GM19099 (cell line): Measurements from ENCODE around the gene DYNLL2.

ENCODE experiments used
- POLR2A ChIP-seq: IDR thresholded peaks from 3 replicates; pipeline ENCODE4 v1.6.1; 2011; ENCODE audit warnings: low read depth; ENCODE audit not compliant: insufficient read length; ENCODE audit errors: extremely low read depth

DYNLL2 gene

GRCh38 chr17:58117382-58117781 is 34.2 kb downstream of the DYNLL2 start:
- no peak for TF ChIP-seq POLR2A

DNA sequence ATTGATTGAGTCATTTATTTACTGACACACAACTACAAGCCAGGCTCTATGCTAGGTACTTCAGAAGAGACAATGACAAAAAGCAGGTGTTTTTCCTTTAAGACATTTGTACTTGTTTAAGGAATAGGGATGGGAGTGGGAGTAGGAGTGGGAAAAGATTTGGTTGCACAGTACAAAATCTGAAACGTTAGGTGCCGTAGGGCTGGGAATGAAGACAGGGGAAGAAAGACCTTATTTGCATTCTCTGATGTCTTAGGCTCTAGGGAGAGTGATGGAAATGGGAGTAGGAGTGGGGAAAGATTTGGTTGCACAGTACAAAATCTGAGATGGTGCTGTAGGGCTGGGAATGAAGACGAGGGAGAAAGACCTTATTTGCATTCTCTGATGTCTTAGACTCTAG is 36.3 kb downstream of the DYNLL2 start:
- no peak for TF ChIP-seq POLR2A

DNA sequence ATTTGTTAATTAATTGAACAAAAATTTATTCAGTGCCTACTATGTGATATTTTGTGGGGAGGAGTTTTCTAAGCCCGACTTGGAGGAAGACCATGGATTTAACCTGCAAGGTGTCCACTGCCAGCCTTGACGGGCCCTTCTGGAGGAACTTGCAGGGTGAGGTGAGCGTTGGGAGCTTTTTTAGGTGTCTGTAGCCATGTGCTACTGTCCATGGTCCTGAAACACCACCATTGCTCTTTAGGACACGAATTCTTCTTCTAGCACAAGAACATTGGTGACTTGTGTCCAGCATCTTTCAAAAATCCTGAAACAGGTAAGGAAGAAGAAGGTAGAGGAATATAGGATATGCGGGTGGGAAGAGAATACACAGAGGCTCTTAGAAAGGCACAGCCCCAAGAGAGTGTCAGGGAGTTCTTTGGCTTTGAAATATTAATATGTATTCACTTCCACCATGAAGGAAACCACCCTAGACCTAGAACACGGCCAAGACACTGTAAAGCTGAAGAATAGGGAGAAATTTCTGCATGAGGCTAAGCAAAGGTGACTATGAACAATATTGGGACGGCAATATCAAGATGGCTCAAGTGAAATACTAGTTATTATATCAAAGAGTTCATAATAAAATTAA is 37.1 kb downstream of the DYNLL2 start:
- TF ChIP-seq POLR2A: no peak

- no peak for TF ChIP-seq POLR2A
Measured at GRCh38 chr17:58121925-58122324, 38.7 kb downstream of the DYNLL2 start.

GRCh38 chr17:58127846-58128245 is 44.6 kb downstream of the DYNLL2 start:
- TF ChIP-seq POLR2A: no peak

DNA sequence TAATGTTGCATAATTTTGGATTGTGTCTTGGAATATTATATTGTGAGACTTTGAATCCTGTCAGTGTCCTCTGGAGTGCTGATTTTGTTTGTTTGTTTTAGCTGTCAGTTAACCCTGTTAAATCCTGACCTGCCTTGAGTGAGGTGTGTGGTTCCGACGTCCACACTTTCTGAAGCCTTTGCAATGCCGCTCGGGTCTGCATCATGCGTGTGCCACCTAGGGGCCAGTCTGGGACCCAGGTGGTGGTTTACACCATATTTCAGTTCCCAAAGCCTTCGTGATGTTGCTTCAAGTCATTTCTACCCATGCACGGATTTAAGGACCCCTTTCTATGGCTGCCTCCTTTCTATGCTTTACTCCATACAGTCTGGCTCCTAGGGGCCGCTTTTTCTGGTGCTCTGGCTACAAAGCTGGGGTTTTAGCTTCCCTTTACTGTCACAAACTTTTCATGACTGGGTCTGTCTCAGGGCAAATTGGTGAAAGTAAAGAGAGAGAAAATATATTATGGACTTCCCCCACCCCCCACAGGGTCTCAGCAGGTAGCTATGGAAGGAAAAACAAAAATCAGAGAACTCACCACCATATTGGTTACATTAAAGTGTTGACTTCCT is 53.6 kb downstream of the DYNLL2 start:
- no peak for TF ChIP-seq POLR2A

DNA sequence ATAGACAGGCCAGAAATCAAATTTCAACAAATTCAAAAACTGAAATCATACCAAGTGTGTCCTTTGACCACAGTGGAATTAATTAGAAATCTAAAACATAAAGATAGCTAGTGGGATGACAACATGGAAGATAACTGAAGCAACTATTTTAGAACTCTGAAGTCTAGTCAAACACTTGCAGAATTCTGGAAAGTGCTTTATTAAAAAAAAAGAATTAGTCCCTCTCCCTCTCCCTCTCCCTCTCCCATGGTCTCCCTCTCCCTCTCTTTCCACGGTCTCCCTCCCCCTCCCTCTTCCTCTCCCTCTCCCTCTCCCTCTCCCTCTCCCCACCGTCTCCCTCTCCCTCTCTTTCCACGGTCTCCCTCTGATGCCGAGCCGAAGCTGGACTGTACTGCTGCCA is 58.3 kb downstream of the DYNLL2 start:
- no peak for TF ChIP-seq POLR2A

DNA sequence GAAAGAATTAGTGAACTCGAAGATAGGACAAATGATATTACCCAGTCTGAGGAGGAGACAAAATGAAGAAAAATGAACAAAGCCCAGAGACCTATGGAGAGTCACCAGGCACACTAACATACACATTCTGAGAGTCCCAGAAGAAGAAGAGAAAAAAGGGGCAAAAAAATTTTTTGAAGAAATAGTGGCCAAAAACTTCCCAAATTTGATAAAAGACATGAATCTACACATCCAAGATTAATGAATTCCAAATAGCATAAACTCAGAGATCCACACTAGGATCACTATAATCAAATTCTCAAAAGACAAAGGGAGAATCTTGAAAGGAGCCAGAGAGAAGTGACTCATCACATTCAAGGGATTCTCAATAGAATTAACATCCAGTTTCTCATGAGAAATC is 61.6 kb downstream of the DYNLL2 start:
- no peak for TF ChIP-seq POLR2A
